H1 (cell line): ENCODE results near the gene SAMD4A. TPM values are rescaled to one million over a fixed set of nuclear protein-coding genes. Genes with fewer than 3 reads are reported as not detected.

ENCODE experiments used
- CEBPB ChIP-seq: IDR thresholded peaks from 2 replicates; pipeline ENCODE4 v1.6.1; 2012; ENCODE audit warnings: low read depth, low read length
- polyA plus RNA-seq, 7 experiments: library from polyadenylated mRNA; depleted of rRNA in 3 of 7; stranded (reverse) in 5 of 7; unstranded in 2 of 7; fragments of >200 nt in 5 of 7; fragments of 200-250 nt in 2 of 7; gene quantifications; 1 replicate in 5 of 7; 2 replicates in 1 of 7; 4 replicates in 1 of 7; pipeline versions ENCODE4 v1.2.1 to v1.2.3, GENCODE V29; 2011 to 2013; ENCODE audit warnings: missing spikeins in 2 of 7, mixed read lengths in 2 of 7
- total RNA-seq: library from RNA; stranded (reverse); fragmentation: NEBNext Ultra II Directional; extraction: Animal tissue kit (Norgen Biotek cat#: 25700); gene quantifications from 2 replicates; pipeline ENCODE4 v1.2.1, GENCODE V29; 2021

SAMD4A gene
- total and polyA plus RNA-seq, 2 of the 8 experiments (the other 6 are each of a cell fraction or from before 2014, with no cell fraction given), result 2.4 to 12.3 TPM

DNA sequence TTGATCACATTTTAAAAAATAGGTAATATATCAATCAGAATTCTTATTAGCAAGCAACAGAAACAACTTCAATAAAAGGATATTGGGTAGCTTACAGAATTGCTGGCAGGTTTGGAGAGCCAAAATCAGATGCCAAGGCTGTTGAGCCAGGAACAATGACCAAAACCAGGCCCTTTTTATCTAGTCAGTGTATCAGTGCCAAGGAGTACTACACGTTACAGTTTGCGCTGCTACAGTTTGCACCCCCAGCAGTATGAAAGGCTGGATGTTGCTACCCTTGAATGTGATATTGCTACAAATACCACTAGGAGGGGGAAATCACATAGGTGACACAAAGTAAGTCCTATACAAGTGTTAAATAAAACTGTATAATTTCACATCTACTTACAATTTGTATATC lies 38.0 kb upstream of the SAMD4A start (continued):
- TF ChIP-seq CEBPB, result no peak
